DMS114 treated with DMSO at 0.1 percent for 48 hours (cell line): ENCODE measurements around the gene PRDM16.

Source experiments
- DNase-seq: peaks from one replicate; lab custom pipeline; 2025; ENCODE audit not compliant: unreplicated experiment; lab: John Stamatoyannopoulos, UW

The PRDM16 gene

DNA sequence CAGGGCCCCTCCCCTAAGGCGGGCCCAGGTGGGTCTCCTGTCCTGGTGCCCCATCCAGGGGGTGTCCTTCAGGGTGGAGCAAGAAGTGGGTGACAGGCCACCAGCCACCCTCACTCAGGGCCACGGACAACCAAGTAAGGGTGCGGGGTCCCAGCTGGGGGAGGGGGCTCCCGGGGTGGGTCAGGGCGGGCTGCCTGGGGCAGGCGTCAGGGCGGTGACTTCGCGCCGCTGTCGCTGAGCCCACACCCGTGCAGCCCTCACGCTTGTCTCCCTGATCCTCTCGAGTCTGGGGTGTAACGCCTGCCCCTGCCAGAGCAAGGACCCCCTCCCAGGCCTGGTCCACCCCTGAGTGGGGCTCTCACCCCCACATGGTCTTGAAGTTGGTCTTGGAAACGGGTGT is 407.7 kb downstream of the PRDM16 start:
- DNase-seq, result no peak

DNA sequence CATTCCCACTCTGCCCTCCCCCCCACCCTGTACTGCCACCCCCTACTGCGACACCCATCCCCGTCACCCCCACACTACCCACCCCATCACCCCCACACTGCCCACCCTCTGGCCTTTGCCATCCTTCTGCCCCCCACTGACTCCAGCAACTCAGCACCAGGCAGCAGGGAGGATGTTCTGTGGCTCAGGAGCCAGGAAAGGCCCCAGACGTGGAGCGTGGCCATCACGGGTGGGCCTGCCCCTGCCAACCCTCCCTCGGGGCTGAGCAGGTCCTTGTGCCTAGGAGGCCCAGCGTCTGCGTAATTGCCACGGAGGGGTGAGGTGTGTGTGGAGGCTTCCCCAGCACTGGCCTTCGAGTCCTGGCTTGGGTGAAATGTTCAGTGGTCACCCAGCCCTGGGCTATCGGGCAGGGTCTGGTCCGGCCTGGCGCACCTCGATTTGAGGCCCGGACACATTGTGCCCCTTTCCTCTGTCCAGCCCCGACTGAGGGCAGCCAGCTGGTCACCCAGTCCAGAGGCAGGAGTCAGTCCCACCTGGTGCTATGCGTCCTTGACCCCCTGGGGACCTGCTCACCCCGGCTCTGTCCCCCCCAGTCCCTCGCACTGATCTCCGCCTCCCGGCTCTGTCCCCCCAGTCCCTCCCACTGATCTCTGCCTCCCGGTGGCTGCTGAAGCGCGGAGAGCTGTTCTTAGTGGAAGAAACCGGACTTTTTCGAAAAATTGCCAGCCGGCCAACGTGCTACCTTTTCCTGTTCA is 408.4 kb downstream of the PRDM16 start:
- DNase-seq, result no peak

DNA sequence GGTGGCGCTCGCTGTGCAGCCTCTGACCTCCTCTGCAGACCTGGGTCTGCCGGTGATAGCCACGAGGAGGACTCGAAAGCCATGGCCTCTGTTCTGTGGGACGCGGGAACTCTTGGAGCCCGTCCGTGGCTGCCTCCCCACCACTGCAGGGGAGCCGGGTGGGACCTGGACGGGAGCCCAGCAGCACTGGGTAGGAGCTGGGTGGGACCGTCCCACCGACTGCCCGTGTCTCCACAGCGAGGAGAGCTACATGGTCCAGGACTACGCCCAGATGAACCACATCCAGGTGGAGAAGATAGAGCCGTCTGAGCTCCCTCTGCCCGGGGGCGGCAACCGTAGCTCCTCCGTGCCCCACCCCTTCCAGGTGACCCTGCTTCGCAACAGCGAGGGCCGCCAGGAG is 409.2 kb downstream of the PRDM16 start:
- DNase-seq, result no peak

DNA sequence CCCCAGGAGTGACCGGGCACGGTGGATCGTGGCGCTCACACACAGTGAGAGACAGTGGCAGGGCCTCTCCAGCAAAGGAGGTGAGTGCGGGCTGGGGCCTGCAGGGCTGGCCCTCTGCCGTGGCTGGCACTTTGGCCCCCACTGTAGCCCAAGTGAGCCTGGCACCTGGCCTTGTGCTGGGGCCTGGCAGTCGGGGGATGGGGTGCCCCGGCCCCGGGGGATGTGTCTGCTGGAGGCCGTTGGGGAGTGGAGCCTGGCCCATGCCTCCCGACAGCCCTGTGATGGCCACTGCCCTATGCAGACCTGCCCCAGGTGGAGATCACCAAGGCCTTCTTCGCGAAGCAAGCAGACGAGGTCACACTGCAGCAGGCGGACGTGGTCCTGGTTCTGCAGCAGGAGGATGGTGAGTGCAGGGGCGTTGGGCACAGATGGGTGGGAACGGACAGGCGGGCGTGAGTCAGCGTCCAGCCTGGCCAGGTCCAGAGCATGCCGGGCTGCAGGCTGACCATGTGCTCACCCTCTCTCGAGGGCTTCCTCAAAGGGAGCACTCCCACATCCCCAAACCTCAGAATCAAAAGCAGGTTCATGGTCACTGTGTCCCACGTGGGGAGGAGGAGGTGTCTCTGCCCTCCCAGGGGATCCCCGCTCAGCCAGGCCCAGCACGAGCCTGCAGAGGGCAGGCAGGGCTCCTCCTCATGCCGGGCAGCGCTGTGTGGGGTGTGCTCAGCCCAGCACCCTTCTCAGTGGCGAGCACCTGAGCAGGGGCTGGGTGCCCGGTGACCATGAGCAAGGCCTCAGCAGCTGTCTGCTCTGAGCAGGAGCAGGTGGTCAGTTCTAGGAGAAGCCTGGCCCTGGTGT is 410.7 kb downstream of the PRDM16 start:
- DNase-seq, result no peak

DNA sequence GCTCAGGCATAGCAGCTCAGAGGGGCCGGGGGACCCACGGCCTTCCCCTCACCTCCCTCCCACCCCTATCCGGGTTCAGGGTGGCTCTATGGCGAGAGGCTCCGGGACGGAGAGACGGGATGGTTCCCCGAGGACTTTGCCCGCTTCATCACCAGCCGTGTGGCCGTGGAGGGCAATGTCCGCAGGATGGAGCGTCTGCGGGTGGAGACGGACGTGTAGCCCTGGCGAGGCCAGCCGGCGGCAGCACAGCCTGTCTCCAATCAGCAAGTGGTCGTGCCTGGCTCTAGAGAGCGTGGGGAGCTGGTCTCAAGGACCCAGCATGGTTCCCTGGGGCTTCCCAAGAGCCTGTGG is 411.3 kb downstream of the PRDM16 start:
- no peak for DNase-seq

DNA sequence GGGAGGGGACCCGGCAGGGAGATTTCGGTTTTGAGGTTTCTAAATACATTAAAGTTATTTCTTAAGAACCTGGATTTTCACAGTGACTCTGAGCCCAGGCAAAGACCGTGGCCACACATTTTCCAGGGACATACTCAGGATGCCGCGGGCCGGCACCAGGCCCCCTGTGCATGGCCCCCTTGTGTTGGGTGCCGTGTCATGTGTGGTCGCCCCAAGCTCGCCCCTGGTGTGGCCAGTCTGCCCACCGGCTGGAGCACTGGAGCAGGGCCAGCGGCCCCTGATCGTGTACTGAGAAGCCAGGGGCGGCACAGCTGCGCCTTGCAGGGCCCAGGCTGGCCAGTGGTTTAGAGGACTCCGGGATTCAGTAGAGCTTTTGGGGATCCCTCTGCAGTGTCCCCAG is 412.0 kb downstream of the PRDM16 start:
- DNase-seq, result no peak

DNA sequence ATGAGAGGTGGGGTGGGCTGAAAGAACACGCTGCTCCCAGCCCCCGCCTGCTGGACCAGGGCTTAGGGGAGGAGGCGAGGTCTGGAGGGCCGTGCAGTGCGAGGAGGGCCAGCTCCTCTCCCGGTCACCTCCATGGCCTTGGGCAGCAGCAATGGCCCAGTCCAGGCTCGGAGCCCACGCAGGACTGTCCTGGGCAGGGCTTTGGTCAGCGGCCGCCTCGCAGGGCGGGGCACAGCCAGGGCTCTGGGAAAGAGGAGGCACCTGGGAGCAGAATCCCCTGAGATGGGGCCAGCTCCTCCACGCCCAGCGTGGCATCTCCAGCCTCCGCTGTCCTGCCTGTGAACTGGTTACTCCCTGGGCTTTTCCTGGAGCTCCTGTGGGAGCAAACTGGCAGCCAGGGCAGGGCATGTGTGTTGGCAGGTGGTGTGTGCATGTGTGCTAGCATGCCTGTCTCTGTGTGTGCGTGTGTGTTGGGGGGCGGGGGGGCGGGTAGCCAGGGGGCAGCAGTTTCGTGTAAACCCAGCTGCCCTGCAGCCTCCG is 412.9 kb downstream of the PRDM16 start:
- no peak for DNase-seq

DNA sequence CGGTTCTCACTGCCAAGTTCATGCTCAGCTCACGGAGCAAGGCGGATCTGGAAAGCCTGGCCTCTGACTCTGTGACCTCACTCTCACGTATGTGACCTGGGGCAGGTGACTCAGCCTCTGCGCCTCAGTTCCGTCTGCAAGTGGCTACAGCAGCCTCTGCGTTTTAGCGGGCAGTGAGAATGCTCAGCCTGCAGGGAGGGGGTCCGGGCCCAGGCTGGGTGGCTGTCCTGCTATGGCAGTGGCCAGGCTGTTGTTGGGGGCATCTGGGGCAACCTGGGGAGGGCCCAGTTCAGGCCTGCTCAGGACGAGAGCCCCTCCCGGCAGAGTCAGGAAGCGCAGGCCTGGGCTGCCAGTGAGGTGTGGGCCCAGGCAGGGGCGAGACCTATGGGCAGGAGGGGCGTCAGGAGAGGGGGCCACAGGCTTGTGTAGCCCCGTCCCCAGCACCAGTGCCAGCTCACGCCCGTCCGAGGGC is 413.4 kb downstream of the PRDM16 start:
- no peak for DNase-seq

DNA sequence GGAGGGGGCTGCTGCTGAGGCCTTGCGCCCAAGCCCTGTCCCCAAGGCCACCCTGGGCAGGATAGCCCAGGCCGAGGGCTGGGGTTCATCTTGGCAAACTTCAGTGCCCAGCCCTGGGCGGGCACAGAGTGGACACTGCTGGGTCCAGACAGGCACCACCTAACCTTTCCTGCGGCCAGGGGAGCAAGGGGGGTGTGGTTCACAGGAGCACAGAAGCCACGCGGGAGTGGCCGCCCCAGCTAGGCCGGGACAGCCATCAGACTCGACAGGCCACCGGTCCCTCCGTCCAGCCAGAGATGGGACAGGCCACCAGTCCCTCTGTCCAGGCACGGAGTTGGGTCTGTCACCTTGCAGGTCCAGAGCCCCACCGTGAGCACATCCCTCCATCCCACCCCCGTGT is 414.4 kb downstream of the PRDM16 start:
- DNase-seq, result no peak

DNA sequence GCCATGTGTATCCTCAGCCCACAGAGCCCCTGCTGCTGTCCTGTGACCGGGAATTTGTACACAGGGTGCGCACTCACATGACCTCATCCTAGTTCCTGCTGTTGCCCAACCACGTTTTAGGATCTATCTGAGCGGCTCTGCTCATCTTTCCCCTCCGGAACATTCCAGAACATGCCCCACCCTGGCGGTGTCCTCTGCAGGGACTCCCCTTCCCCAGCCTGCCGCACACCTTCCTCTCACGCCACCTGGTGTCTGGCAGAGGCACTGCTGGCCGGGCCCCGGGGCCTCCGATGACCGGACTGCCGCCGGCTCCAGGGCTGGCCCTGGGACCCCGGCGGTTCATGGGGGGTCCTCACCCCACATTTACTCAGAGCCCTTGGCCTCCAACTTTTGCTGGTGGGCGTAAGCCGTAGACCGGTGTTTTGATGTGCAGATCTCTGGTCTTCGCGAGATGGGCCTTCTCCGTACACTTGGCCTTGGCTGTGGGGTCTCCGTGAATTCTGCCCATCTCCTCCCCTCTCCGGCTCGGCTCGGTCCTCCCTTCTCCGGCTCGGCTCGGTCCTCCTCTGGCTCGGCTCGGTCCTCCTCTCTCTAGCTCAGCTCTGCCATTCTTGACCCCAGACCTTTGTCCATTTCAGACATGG is 414.9 kb downstream of the PRDM16 start:
- no peak for DNase-seq

DNA sequence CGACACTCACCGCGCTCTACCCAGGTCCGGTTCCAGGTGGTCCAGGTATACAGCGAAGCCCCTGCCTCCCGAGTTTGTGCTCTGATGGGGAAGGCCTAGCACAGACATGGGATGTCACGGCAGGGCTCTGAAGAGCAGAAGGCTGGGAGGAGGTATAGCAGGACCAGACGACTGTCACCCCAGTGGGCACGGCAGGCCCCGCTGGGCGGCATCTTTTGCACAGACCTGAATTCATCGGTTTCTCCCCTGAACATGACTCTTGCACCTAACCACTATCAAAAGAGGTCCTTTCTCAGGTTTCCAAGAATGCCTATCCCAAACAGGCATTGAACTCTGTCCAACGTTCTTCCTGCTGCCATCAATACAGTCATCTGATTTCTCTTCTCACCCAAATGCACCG is 416.0 kb downstream of the PRDM16 start:
- no peak for DNase-seq
